ENCODE data around the gene STMND1. TPM values are rescaled to one million over a fixed set of nuclear protein-coding genes. Genes with fewer than 3 reads are reported as not detected.

The STMND1 gene
- total and polyA plus RNA-seq, 2 of the 8 experiments (the other 6 are each of a cell fraction or from before 2014, with no cell fraction given): not detected

DNA sequence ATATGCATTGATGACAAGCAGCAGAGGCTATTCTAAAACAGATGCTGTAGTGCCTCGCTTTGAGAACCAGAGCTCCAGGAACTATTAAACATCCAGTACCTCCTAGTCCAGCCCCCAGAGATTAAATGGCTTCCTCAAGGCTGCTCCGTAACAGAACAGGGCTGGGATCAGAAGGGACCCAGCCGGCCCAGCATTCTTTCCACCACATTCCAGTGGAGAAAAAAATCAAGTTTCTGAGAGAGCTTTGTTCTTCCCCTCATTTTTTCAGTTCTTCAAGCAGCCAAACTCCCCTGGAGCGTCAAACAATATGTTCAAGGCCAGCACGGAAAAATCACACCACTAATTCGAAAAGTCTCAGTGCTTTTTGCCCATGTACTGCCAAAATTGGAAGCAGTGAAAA, 5.8 kb upstream of the STMND1 start:
- Histone ChIP-seq H2AK5ac (ENCODE audit: low read depth, low read length) (no peak overlapping the region), H3K4me3 (ENCODE audit: extremely low read depth in 1 of 4, insufficient read depth in 2 of 4, low read depth in 3 of 4, low read length in 4 of 4) (no peak overlapping the region), H2BK15ac (ENCODE audit: low read length) (no peak overlapping the region), H3K56ac (replicated peaks; ENCODE audit: insufficient read length, low read depth, low read length) (no peak overlapping the region), H3K23ac (ENCODE audit: insufficient read length) (no peak overlapping the region), H2BK20ac (ENCODE audit: low read length) (no peak overlapping the region), H3K4me2 (ENCODE audit: insufficient read depth in 1 of 2, low read depth in 2 of 2, low read length in 2 of 2) (no peak overlapping the region), H3K79me1 (ENCODE audit: low read depth, low read length) (no peaks in the 10 kb centered on the region), H3K4me1 (replicated peaks in 1 of 4; ENCODE audit: control insufficient read depth in 3 of 4, insufficient read depth in 4 of 4, low read length in 3 of 4) (no peaks in the 10 kb centered on the region), H3K27ac (ENCODE audit: low read depth, low read length) (no peak overlapping the region), H4K8ac (ENCODE audit: extremely low read depth, insufficient read depth, low read length) (no peak overlapping the region), H4K5ac (ENCODE audit: insufficient read length, low read depth, low read length) (no peak overlapping the region), H2BK120ac (replicated peaks; ENCODE audit: low read depth, low read length) (no peak overlapping the region), H4K20me1 (replicated peaks in 1 of 2; ENCODE audit: control insufficient read depth in 1 of 2, insufficient read depth in 2 of 2, low read length in 2 of 2) (no peaks in the 10 kb centered on the region), H2BK12ac (ENCODE audit: low read depth, low read length) (no peak overlapping the region), H3K36me3 (ENCODE audit: control insufficient read depth in 2 of 4, insufficient read depth in 4 of 4, low read length in 3 of 4) (no peaks in the 10 kb centered on the region), H3K27me3 (replicated peaks in 1 of 4; ENCODE audit: control insufficient read depth in 3 of 4, extremely low read depth in 1 of 4, insufficient read depth in 3 of 4, low read length in 3 of 4) (peaks cover 0 to 2% (median 0%) of the 10 kb centered on the region in 4 experiments; a peak in 3 of 7 replicates), H3K79me2 (ENCODE audit: control insufficient read depth in 1 of 2, insufficient read depth in 2 of 2, low read length in 2 of 2) (no peaks in the 10 kb centered on the region), H3K9me3 (ENCODE audit: insufficient read depth in 2 of 2, low read depth in 1 of 2, low read length in 1 of 2) (no peaks in the 10 kb centered on the region), H3K14ac (ENCODE audit: insufficient read length) (no peak overlapping the region), H3K23me2 (ENCODE audit: low read depth, low read length) (no peaks in the 10 kb centered on the region), H2BK5ac (ENCODE audit: low read depth, low read length) (no peak overlapping the region), H4K91ac (replicated peaks; ENCODE audit: insufficient read length, low read length) (no peak overlapping the region), H2AFZ (ENCODE audit: low read length) (peak overlapping the region; percentile 76), H3K18ac (ENCODE audit: extremely low read depth, low read length) (no peak overlapping the region), H3K4ac (replicated peaks; ENCODE audit: insufficient read length, low read depth, low read length) (no peak overlapping the region), H3K9ac (replicated peaks in 1 of 4; ENCODE audit: extremely low read depth in 1 of 4, low read depth in 3 of 4, low read length in 3 of 4) (no peak overlapping the region)
- 80% methylated on average over 6 of the region's 6 CpGs; no CpG with 5 or more reads in 1 of the 2 experiments for WGBS, 2 experiments (ENCODE audit: extremely low coverage in 1 of 2, insufficient coverage in 1 of 2, insufficient read length in 1 of 2, insufficient replicate concordance in 2 of 2, low coverage in 1 of 2, low lambda C conversion rate in 2 of 2, missing lambda C conversion rate in 1 of 2)
- DNase-seq (ENCODE audit: low read depth in 1 of 2, low spot score in 2 of 2) (no peak), FAIRE-seq (no peak)
- CTCF ChIA-PET (ENCODE audit: partially characterized antibody): interaction anchor here (0.6 to 1.2 kb wide), 2 partner anchors 14 to 81 kb away, joined by 3 to 4 read pairs; no protein-coding TSS in a partner anchor
- POLR2A ChIA-PET (ENCODE audit: partially characterized antibody): no interaction called here
- no peak for TF ChIP-seq SIN3A (conservative IDR thresholded peaks at IDR 0.05 in 1 of 2, IDR thresholded peaks at IDR 0.05 in 1 of 2; ENCODE audit: low read depth in 1 of 2, low read length in 2 of 2)
- no peak for TF ChIP-seq TEAD4 (IDR thresholded peaks at IDR 0.05; ENCODE audit: low read depth, low read length)
- TF ChIP-seq EP300 (IDR thresholded peaks at IDR 0.05; ENCODE audit: borderline replicate concordance in 1 of 2, low read depth in 2 of 2, low read length in 2 of 2): no peak
- TF ChIP-seq HDAC6 (IDR thresholded peaks at IDR 0.05; ENCODE audit: low read depth, low read length): no peak
- TF ChIP-seq, protein P1, sequence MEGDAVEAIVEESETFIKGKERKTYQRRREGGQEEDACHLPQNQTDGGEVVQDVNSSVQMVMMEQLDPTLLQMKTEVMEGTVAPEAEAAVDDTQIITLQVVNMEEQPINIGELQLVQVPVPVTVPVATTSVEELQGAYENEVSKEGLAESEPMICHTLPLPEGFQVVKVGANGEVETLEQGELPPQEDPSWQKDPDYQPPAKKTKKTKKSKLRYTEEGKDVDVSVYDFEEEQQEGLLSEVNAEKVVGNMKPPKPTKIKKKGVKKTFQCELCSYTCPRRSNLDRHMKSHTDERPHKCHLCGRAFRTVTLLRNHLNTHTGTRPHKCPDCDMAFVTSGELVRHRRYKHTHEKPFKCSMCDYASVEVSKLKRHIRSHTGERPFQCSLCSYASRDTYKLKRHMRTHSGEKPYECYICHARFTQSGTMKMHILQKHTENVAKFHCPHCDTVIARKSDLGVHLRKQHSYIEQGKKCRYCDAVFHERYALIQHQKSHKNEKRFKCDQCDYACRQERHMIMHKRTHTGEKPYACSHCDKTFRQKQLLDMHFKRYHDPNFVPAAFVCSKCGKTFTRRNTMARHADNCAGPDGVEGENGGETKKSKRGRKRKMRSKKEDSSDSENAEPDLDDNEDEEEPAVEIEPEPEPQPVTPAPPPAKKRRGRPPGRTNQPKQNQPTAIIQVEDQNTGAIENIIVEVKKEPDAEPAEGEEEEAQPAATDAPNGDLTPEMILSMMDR (IDR thresholded peaks at IDR 0.05; ENCODE audit: control extremely low read depth in 1 of 3, insufficient read depth in 1 of 3, low read depth in 1 of 3, low read length in 3 of 3): no peak
- TF ChIP-seq TCF12 (IDR thresholded peaks at IDR 0.05; ENCODE audit: low read depth, low read length): no peak
- TF ChIP-seq CHD1 (IDR thresholded peaks at IDR 0.05; ENCODE audit: low read depth, low read length): no peak
- TF ChIP-seq HDAC2 (IDR thresholded peaks at IDR 0.05; ENCODE audit: borderline replicate concordance in 1 of 2, low read depth in 2 of 2, low read length in 2 of 2): no peak
- TF ChIP-seq TAF1 (IDR thresholded peaks at IDR 0.05; ENCODE audit: low read depth, low read length): no peak
- no peak for TF ChIP-seq PHF8 (conservative IDR thresholded peaks at IDR 0.05; ENCODE audit: low read depth, low read length)
- TF ChIP-seq ZNF274 (IDR thresholded peaks at IDR 0.05; ENCODE audit: borderline replicate concordance, extremely low read depth, low read length): no peak

Data from H1 (cell line).